Transverse colon (tissue), 4 donors: ENCODE results near the gene CHD3. TPM values are rescaled to one million over a fixed set of nuclear protein-coding genes. Genes with fewer than 3 reads are reported as not detected.
A peak's percentile ranks its signal among the peaks of the same experiment; 100 is the strongest.

ENCODE experiments used
- DNase-seq: peaks from one replicate; pipeline ENCODE4 v3.0.0-alpha.2; 2019
- H3K27ac ChIP-seq, 4 donors: fragments of 200-600 bp; sonication (generic); 2 replicates each; pipeline ENCODE4 v1.5.1; 2016 to 2018; ENCODE audit warnings: inconsistent platforms in 4 of 4
- H3K27me3 ChIP-seq: fragments of 200-600 bp; sonication (generic); 2 replicates; pipeline ENCODE4 v1.5.1; 2017; ENCODE audit warnings: inconsistent platforms
- H3K36me3 ChIP-seq, 4 donors: fragments of 200-600 bp; sonication (generic); 2 replicates each; pipeline ENCODE4 v1.5.1; 2017 to 2019; ENCODE audit warnings: inconsistent platforms in 4 of 4
- H3K4me1 ChIP-seq, 4 donors: fragments of 200-600 bp; sonication (generic); 2 replicates each; pipeline ENCODE4 v1.5.1; 2017 to 2020; ENCODE audit warnings: inconsistent platforms in 4 of 4
- H3K4me3 ChIP-seq, 4 donors: fragments of 200-600 bp; sonication (generic); 1 replicate in 1 of 4; 2 replicates in 3 of 4; pipeline versions ENCODE4 v1.5.1 to v1.6.1; 2017 to 2019; ENCODE audit warnings: inconsistent platforms in 4 of 4
- H3K9me3 ChIP-seq, 2 donors: fragments of 200-600 bp; sonication (generic); 2 replicates each; pipeline ENCODE4 v1.5.1; 2017 to 2019; ENCODE audit warnings: inconsistent platforms in 2 of 2
- CTCF ChIP-seq, 5 experiments: fragments of 200-600 bp in 3 of 5; fragments of 450-650 bp in 2 of 5; sonication (generic) in 3 of 5; IDR thresholded peaks; 1 replicate in 2 of 5; 2 replicates in 3 of 5; pipeline ENCODE4 v1.5.1; 2016 to 2017; ENCODE audit warnings: antibody characterized with exemption in 5 of 5, inconsistent platforms in 3 of 5, mild to moderate bottlenecking in 2 of 5, moderate library complexity in 1 of 5
- EP300 ChIP-seq: sonication (generic); formaldehyde crosslinking; IDR thresholded peaks from one replicate; pipeline ENCODE4 v1.6.1; 2017; ENCODE audit warnings: antibody characterized with exemption, low read depth
- POLR2A ChIP-seq: fragments of 450-650 bp; IDR thresholded peaks from one replicate; pipeline ENCODE4 v1.6.1; 2016; ENCODE audit warnings: antibody characterized with exemption, mild to moderate bottlenecking, moderate library complexity
- POLR2AphosphoS5 ChIP-seq, 3 donors: sonication (generic); formaldehyde crosslinking; IDR thresholded peaks; one replicate each; pipeline ENCODE4 v1.6.1; 2016; ENCODE audit warnings: antibody characterized with exemption in 3 of 3
- WGBS, 2 donors: methylation state at CpG; one replicate each; pipeline ENCODE4 v1.1.5; 2018; ENCODE audit warnings: low coverage in 1 of 2; 5-methylcytosine and 5-hydroxymethylcytosine counted together
- in situ Hi-C, 4 donors: fragments of 200-750 bp; cut with MboI; loops; one replicate each; pipeline versions ENCODE4 v1.15.0 to v1.15.1; 2017; ENCODE audit warnings: low sequenced_read_pairs in 3 of 4, low pct_ligation_motif_present in 1 of 4, low pct_unique_long_range_greater_than_20kb in 1 of 4
- intact Hi-C: fragments of 100-400 bp; cut with DNase I; formaldehyde crosslinking; loops from one replicate; pipeline ENCODE4 v1.15.1; 2023; ENCODE audit warnings: low total_unique reads
- total RNA-seq, 4 donors: library from RNA; depleted of rRNA; stranded (reverse); fragments of >200 nt; gene quantifications; one replicate each; pipeline ENCODE4 v1.1.0, GENCODE V29; 2016

Gene CHD3
- total RNA-seq, 4 donors from 2014 or later, result 53.0 to 71.6 (median 62.0) TPM

DNA sequence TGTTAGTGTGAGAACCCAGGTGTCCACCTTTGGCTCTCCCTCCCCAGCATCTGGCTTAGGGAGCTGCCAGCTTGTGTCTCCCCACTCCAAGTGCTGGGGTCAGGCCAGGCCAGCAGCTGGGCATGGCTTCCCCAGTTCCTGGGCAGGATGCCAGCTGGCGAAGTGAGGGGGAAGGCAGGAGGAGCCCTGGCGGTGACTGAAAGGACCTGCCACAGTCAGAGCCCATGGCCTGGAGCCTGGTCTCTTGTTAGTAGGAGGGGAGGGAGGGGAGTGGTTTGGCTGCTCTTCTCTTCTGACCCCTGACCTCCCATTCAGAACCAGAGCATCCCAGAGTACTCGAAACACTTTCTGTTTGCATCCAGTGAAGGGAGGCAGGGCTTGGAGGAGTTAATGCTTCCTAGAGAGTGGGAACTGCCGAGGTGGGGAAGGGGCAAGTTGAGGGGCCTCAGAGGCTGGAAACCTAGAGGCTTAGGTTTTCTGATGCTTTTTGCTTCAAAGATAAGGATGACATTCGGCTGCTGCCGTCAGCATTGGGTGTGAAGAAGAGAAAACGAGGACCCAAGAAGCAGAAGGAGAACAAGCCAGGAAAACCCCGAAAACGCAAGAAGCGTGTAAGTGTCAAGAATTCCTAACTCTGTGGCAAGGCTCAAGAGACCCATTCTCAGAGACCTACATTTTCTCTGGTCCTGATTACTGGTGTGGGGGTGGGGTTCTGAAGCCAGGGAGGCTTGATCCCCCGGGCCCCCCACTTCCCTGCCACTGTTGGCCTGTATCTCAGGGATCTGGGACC lies 772 bp downstream of the CHD3 start:
- peaks cover 31 to 45% (median 41%) of the 10 kb centered on the region in 4 donors for H3K4me1 ChIP-seq
- peak; percentile 96 for DNase-seq
- 32 to 38% methylated on average over 6 to 10 of the region's 11 CpGs for WGBS, 2 donors
- no peaks in the 10 kb centered on the region for H3K27me3 ChIP-seq
- in situ Hi-C loops, result no loop called here
- peaks cover 0 to 14% (median 4%) of the 10 kb centered on the region in 4 donors for H3K36me3 ChIP-seq
- no peaks in the 10 kb centered on the region for H3K9me3 ChIP-seq
- TF ChIP-seq EP300 (no peak), POLR2AphosphoS5 (IDR thresholded peaks at IDR 0.05) (peak; percentile 87 to 90 (median 88)), CTCF (IDR thresholded peaks at IDR 0.05) (peak; percentile 46 to 83 (median 50))
- intact Hi-C loops, result no loop called here
- peak overlapping the region; percentile 93 to 99 (median 96) for H3K27ac ChIP-seq
- H3K4me3 ChIP-seq, result no peak overlapping the region

DNA sequence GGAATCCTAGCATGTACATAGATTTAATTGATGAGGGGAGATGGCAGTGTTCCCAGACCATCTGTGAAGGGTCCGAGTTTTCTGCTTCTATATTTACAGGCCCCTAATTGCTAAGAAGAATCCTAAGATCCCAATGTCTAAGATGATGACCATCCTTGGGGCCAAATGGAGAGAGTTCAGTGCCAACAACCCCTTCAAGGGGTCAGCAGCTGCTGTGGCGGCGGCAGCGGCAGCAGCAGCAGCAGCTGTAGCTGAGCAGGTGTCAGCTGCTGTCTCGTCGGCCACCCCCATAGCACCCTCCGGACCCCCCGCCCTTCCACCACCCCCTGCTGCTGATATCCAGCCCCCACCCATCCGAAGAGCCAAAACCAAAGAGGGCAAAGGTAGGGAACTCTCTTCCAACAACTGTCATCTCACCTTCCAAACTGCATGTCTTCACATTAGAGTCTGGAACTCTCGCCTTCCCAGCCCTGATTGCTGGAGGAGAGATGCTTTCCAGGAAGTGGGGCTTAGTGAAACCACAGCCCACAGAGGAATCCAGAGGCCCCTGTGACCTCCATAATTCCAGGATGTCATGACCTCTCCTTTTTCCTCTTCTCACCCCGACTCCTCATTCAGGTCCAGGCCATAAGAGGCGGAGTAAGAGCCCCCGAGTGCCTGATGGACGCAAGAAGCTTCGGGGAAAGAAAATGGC lies 4.7 kb downstream of the CHD3 start:
- no peak for DNase-seq
- peaks cover 18 to 19% (median 19%) of the 10 kb centered on the region in 4 donors for H3K4me1 ChIP-seq
- TF ChIP-seq POLR2A, result no peak
- TF ChIP-seq POLR2AphosphoS5 (IDR thresholded peaks at IDR 0.05), result no peak
- TF ChIP-seq CTCF (IDR thresholded peaks at IDR 0.05), result no peak
- no peak for TF ChIP-seq EP300
- H3K27ac ChIP-seq, result no peak overlapping the region
- 88% methylated on average over 15 of the region's 15 CpGs; no CpG with 5 or more reads in 1 of the 2 donors for WGBS, 2 donors
- H3K36me3 ChIP-seq, result peaks cover 0 to 34% (median 11%) of the 10 kb centered on the region in 4 donors
- in situ Hi-C loops, result no loop called here
- H3K27me3 ChIP-seq, result no peaks in the 10 kb centered on the region
- H3K4me3 ChIP-seq, result no peak overlapping the region
- H3K9me3 ChIP-seq, result no peaks in the 10 kb centered on the region
- intact Hi-C loops, result loop anchor here (5.0 kb wide), 1 partner anchor 36 kb away; the partner anchor contains the start of genes CYB5D1, NAA38 and TMEM88

GRCh38 chr17:7894226-7894625 lies 5.6 kb downstream of the CHD3 start:
- Histone ChIP-seq H3K4me1 (peaks cover 9 to 11% (median 10%) of the 10 kb centered on the region in 4 donors), H3K36me3 (peaks cover 0 to 34% (median 14%) of the 10 kb centered on the region in 4 donors), H3K27me3 (no peaks in the 10 kb centered on the region), H3K4me3 (no peak overlapping the region), H3K27ac (no peak overlapping the region), H3K9me3 (no peaks in the 10 kb centered on the region)
- no peak for TF ChIP-seq CTCF (IDR thresholded peaks at IDR 0.05)
- TF ChIP-seq EP300, result no peak
- TF ChIP-seq POLR2A, result no peak
- no peak for TF ChIP-seq POLR2AphosphoS5 (IDR thresholded peaks at IDR 0.05)
- WGBS, 2 donors, result 85 to 91% methylated on average over 4 to 9 of the region's 9 CpGs
- intact Hi-C loops (loop anchor here (5.0 kb wide), 1 partner anchor 37 kb away; the partner anchor contains the start of genes CYB5D1, NAA38 and TMEM88), in situ Hi-C loops (no loop called here)
- no peak for DNase-seq

GRCh38 chr17:7894866-7895265 lies 6.3 kb downstream of the CHD3 start:
- H3K4me3 ChIP-seq, result no peak overlapping the region
- intact Hi-C loops (loop anchor here (5.0 kb wide), 1 partner anchor 38 kb away; the partner anchor contains the start of genes CYB5D1, NAA38 and TMEM88), in situ Hi-C loops (no loop called here)
- DNase-seq, result no peak
- no peak overlapping the region for H3K27ac ChIP-seq
- peaks cover 0 to 39% (median 17%) of the 10 kb centered on the region in 4 donors for H3K36me3 ChIP-seq
- WGBS, 2 donors, result 77 to 85% methylated on average over 5 to 8 of the region's 8 CpGs
- no peak for TF ChIP-seq POLR2AphosphoS5 (IDR thresholded peaks at IDR 0.05)
- TF ChIP-seq CTCF (IDR thresholded peaks at IDR 0.05), result no peak
- no peak for TF ChIP-seq POLR2A
- TF ChIP-seq EP300, result no peak
- peaks cover 3 to 4% (median 3%) of the 10 kb centered on the region in 4 donors for H3K4me1 ChIP-seq
- no peaks in the 10 kb centered on the region for H3K27me3 ChIP-seq
- H3K9me3 ChIP-seq, result no peaks in the 10 kb centered on the region
